Activated CD4-positive, alpha-beta T cell treated with anti-CD3 and anti-CD28 coated beads for 36 hours (primary cell): ENCODE measurements around the gene DLGAP1. TPM values are rescaled to one million over a fixed set of nuclear protein-coding genes. Genes with fewer than 3 reads are reported as not detected.
"Not testable (repeated sequence)": the region's sequence is repeated elsewhere in the genome, so short reads cannot be mapped to it uniquely, and the experiment has no call there.

Experiments used
- ATAC-seq: fragments of 200-7000 bp; cut with Tn5 transposase; one replicate; pipeline ENCODE4 v1.10.0; 2021; ENCODE audit warnings: mild to moderate bottlenecking, moderate library complexity
- CTCF ChIA-PET: fragments of 350-600 bp; sonication (Branson Sonifier 250); formaldehyde crosslinking; loops from one replicate; lab custom pipeline; 2021; ENCODE audit warnings: antibody characterized with exemption; lab: Charles Lee
- POLR2A ChIA-PET: fragments of 350-600 bp; sonication (Branson Sonifier 250); formaldehyde crosslinking; loops from one replicate; lab custom pipeline; 2021; ENCODE audit warnings: antibody characterized with exemption, inconsistent platforms; lab: Charles Lee
- DNase-seq: peaks from one replicate; pipeline ENCODE4 v3.0.0-alpha.2; 2020
- H3K27ac Mint-ChIP-seq: one replicate; pipeline ENCODE4 v1.8.0; 2021; ENCODE audit warnings: mixed read lengths
- H3K27me3 Mint-ChIP-seq: one replicate; pipeline ENCODE4 v1.8.0; 2021; ENCODE audit warnings: mixed read lengths
- H3K36me3 Mint-ChIP-seq: one replicate; pipeline ENCODE4 v1.8.0; 2021; ENCODE audit warnings: low read depth, mixed read lengths
- H3K4me1 Mint-ChIP-seq: one replicate; pipeline ENCODE4 v1.8.0; 2021; ENCODE audit warnings: mixed read lengths
- H3K4me3 Mint-ChIP-seq: one replicate; pipeline ENCODE4 v1.8.0; 2021; ENCODE audit warnings: mild to moderate bottlenecking, moderate library complexity, mixed read lengths
- H3K9me3 Mint-ChIP-seq: one replicate; pipeline ENCODE4 v1.8.0; 2021; ENCODE audit warnings: low read depth, mixed read lengths
- intact Hi-C, 2 experiments: fragments of 100-400 bp; cut with DNase I in 1 of 2; cut with micrococcal nuclease in 1 of 2; formaldehyde crosslinking; loops; one replicate each; pipeline versions ENCODE4 v1.14.2 to v1.15.1; 2022 to 2024; cut with DNase I, micrococcal nuclease
- total RNA-seq, 2 experiments: library from RNA; stranded (reverse); gene quantifications; one replicate each; pipeline ENCODE4 v1.2.3, GENCODE V29; 2021

The DLGAP1 gene
- total RNA-seq, 2 experiments from 2014 or later: 0.14 TPM; not detected in 1

DNA sequence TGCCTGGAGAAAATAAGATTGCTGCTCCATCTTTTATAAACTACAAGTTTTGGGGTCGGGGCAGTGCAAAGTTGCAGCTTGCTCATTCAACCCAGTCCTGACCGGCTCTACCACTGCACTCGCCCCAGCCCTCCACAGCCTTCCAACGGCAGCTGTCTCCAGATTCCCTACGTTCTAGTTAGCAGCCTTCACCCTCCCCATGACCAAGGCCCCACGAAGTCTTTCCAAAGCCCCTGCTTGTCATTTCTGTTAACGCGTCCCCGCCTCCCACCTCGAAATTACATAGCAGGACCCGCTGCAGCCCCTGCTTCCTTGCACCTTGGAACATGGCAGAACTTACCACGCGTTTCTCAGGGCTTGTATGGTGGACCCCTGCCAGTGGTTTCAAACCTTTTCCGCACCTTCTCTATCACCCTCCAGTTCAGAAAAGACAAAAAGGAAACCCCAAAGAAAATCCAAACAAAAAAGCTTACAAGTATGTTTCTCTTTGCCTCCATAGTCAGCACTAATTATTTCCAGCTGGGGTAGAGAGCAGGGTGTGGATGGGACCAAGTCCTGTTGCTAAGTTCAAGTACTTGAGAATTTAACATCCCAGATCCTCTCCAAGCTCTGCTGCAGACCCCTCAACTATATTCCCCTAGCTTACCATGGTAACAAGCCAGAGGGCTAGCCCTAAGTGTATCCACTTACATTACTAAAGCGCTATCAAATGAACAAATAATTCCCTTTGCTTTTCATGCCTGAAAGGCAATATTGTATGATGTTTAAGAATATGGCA lies 843.6 kb downstream of the DLGAP1 start:
- ChIA-PET CTCF (interaction anchor here (0.7 to 1.2 kb wide), 4 partner anchors 10 to 332 kb away, joined by 3 to 4 read pairs (median 3); no protein-coding TSS in a partner anchor), POLR2A (no interaction called here)
- intact Hi-C loops: no loop called here
- peaks cover 19% of the 10 kb centered on the region for H3K4me1 Mint-ChIP-seq
- H3K4me3 Mint-ChIP-seq: no peak overlapping the region
- H3K9me3 Mint-ChIP-seq: no peaks in the 10 kb centered on the region
- H3K27me3 Mint-ChIP-seq: no peaks in the 10 kb centered on the region
- DNase-seq (no peak), ATAC-seq (no peak)
- H3K27ac Mint-ChIP-seq: no peak overlapping the region
- H3K36me3 Mint-ChIP-seq: peaks cover 3% of the 10 kb centered on the region

DNA sequence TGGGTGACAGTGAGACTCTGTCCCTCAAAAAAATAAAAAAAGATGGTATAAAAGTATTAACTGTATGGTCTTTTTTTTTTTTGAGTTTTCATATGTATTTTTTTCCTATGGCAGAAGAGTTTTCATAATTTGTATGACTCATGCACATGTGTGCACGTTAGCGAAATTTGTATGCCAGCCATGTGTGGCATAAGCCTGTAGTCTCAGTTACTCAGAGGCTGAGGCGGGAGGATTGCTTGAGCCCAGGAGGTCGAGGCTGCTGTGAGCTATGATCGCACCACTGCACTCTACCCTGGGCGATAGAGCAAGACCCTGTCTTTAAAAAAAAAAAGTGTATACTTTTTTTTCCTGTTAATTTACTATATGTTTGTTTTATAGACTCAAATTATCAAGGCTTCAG lies 844.3 kb downstream of the DLGAP1 start:
- DNase-seq: peak; percentile 56
- Mint-ChIP-seq H3K9me3 (no peaks in the 10 kb centered on the region), H3K27me3 (no peaks in the 10 kb centered on the region), H3K36me3 (peaks cover 3% of the 10 kb centered on the region), H3K4me1 (peaks cover 19% of the 10 kb centered on the region), H3K27ac (no peak overlapping the region), H3K4me3 (no peak overlapping the region)
- ATAC-seq: peak; percentile 63
- CTCF ChIA-PET: interaction anchor here (1.2 kb wide), 1 partner anchor 11 kb away, joined by 4 read pairs; no protein-coding TSS in a partner anchor
- intact Hi-C loops: no loop called here
- POLR2A ChIA-PET: no interaction called here

GRCh38 chr18:3610188-3610708 lies 844.9 kb downstream of the DLGAP1 start:
- POLR2A ChIA-PET: no interaction called here
- intact Hi-C loops: no loop called here
- no peaks in the 10 kb centered on the region for H3K27me3 Mint-ChIP-seq
- no peak overlapping the region for H3K4me3 Mint-ChIP-seq
- peaks cover 3% of the 10 kb centered on the region for H3K36me3 Mint-ChIP-seq
- H3K27ac Mint-ChIP-seq: no peak overlapping the region
- ATAC-seq (no peak), DNase-seq (no peak)
- no peaks in the 10 kb centered on the region for H3K9me3 Mint-ChIP-seq
- H3K4me1 Mint-ChIP-seq: peaks cover 19% of the 10 kb centered on the region
- CTCF ChIA-PET: interaction anchor here (0.9 to 1.8 kb wide), 3 partner anchors 12 to 56 kb away, joined by 3 to 6 read pairs (median 4); no protein-coding TSS in a partner anchor

- ATAC-seq: no peak
- Mint-ChIP-seq H3K9me3 (no peaks in the 10 kb centered on the region), H3K4me1 (peaks cover 19% of the 10 kb centered on the region), H3K36me3 (peaks cover 3% of the 10 kb centered on the region), H3K27me3 (no peaks in the 10 kb centered on the region), H3K27ac (peak overlapping the region; percentile 2), H3K4me3 (no peak overlapping the region)
- intact Hi-C loops: no loop called here
- DNase-seq: no peak
- ChIA-PET CTCF (interaction anchor here (1.8 kb wide), 1 partner anchor 58 kb away, joined by 6 read pairs; no protein-coding TSS in a partner anchor), POLR2A (no interaction called here)
These were observed 846.6 kb downstream of the DLGAP1 start for GRCh38 chr18:3608488-3608887.

DNA sequence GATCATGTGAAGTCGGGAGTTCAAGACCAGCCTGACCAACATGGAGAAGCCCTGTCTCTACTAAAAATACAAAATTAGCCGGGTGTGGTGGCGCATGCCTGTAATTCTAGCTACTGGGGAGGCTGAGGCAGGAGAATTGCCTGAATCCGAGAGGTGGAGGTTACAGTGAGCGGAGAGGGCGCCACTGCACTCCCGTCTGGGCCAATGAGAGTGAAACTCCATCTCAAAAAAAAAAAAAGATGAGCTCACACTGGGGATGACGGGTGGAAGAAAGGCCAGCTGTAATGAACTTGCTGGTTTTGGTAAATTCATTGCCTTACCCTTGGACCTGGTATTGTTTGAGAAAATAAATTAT lies 847.0 kb downstream of the DLGAP1 start:
- intact Hi-C loops, H3K36me3 Mint-ChIP-seq, H3K9me3 Mint-ChIP-seq, H3K27ac Mint-ChIP-seq, POLR2A ChIA-PET, DNase-seq, H3K27me3 Mint-ChIP-seq, H3K4me3 Mint-ChIP-seq, ATAC-seq: not testable (repeated sequence)
- H3K4me1 Mint-ChIP-seq: peaks cover 19% of the 10 kb centered on the region
- CTCF ChIA-PET: interaction anchor here (1.3 kb wide), 1 partner anchor 16 kb away, joined by 3 read pairs; no protein-coding TSS in a partner anchor

- Mint-ChIP-seq H3K4me1 (peaks cover 19% of the 10 kb centered on the region), H3K9me3 (no peaks in the 10 kb centered on the region), H3K27ac (peak overlapping the region; percentile 62), H3K4me3 (no peak overlapping the region), H3K27me3 (no peaks in the 10 kb centered on the region), H3K36me3 (peaks cover 3% of the 10 kb centered on the region)
- ATAC-seq: no peak
- intact Hi-C loops: no loop called here
- CTCF ChIA-PET: interaction anchor here (0.6 to 1.3 kb wide), 3 partner anchors 16 to 20 kb away, joined by 3 read pairs; no protein-coding TSS in a partner anchor
- POLR2A ChIA-PET: interaction anchor here (0.7 kb wide), 1 partner anchor 352 kb away, joined by 5 read pairs; no protein-coding TSS in a partner anchor
- no peak for DNase-seq
These were observed 847.6 kb downstream of the DLGAP1 start for GRCh38 chr18:3607309-3608098.

DNA sequence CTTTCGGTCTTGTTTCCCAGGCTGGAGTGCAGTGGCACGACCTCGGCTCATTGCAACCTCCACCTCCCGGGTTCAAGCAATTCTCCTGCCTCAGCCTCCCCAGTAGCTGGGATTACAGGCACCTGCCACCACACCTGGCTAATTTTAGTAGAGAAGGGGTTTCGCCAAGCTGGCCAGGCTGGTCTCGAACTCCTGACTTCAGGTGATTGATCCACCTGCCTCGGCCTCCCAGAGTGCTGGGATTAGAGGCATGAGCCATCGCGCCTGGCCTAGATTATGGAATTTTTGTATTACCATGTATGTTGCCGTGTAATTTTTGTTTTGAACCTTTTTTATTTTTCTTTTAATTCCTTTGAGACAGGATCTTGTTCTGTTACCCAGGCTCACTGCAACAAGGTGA lies 848.2 kb downstream of the DLGAP1 start:
- not testable (repeated sequence) for H3K9me3 Mint-ChIP-seq, H3K36me3 Mint-ChIP-seq, DNase-seq, H3K27me3 Mint-ChIP-seq, H3K4me3 Mint-ChIP-seq, ATAC-seq
- Mint-ChIP-seq H3K27ac (peak overlapping the region; percentile 39), H3K4me1 (peaks cover 22% of the 10 kb centered on the region)
- intact Hi-C loops: loop anchor here in 1 of 2 experiments (1.0 kb wide), 1 partner anchor 17 kb away; no protein-coding TSS in a partner anchor
- POLR2A ChIA-PET: interaction anchor here (0.7 to 1.4 kb wide), 2 partner anchors 13 to 351 kb away, joined by 5 read pairs; no protein-coding TSS in a partner anchor
- CTCF ChIA-PET: interaction anchor here (0.6 to 2.3 kb wide), 5 partner anchors 12 to 1591 kb away, joined by 3 to 20 read pairs (median 3); no protein-coding TSS in a partner anchor

- intact Hi-C loops: loop anchor here (1.0 to 2.0 kb wide), 3 partner anchors 18 to 645 kb away; no protein-coding TSS in a partner anchor
- Mint-ChIP-seq H3K27me3 (no peaks in the 10 kb centered on the region), H3K4me1 (peaks cover 16% of the 10 kb centered on the region), H3K27ac (no peak overlapping the region), H3K36me3 (peaks cover 6% of the 10 kb centered on the region), H3K9me3 (no peaks in the 10 kb centered on the region), H3K4me3 (no peak overlapping the region)
- POLR2A ChIA-PET: interaction anchor here (0.7 to 1.4 kb wide), 2 partner anchors 12 to 36 kb away, joined by 3 to 5 read pairs; no protein-coding TSS in a partner anchor
- CTCF ChIA-PET: interaction anchor here (0.6 to 2.3 kb wide), 7 partner anchors 12 to 226 kb away, joined by 3 to 20 read pairs (median 4); no protein-coding TSS in a partner anchor
- peak; percentile 36 for DNase-seq
- ATAC-seq: peak; percentile 3
These were observed 849.1 kb downstream of the DLGAP1 start for GRCh38 chr18:3605954-3606443.

DNA sequence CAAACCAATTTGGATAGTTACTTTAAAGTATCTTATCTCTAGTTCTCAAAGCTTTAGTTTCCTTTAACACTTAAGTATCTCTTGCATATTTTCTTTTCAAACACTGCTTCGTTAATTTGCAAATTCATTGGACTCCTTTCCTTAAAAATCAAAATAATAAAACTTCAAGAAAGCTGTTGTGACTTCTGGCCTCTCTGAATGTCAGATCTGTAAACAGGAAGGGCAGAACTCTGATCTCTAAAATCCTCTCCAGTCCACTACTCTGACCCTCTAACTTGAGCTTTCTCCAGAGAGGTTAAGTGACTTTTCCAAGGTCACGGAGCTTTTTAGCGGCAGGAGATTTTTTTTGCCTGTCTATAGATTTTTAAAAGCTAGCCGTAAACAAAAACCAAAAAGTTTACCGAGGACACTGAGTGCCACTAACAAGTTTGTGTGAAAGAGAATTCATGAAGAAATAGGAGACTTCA lies 849.6 kb downstream of the DLGAP1 start:
- Mint-ChIP-seq H3K27me3 (no peaks in the 10 kb centered on the region), H3K36me3 (peaks cover 6% of the 10 kb centered on the region), H3K9me3 (no peaks in the 10 kb centered on the region), H3K27ac (no peak overlapping the region), H3K4me3 (no peak overlapping the region), H3K4me1 (peaks cover 16% of the 10 kb centered on the region)
- CTCF ChIA-PET: interaction anchor here (0.6 to 2.3 kb wide), 9 partner anchors 11 to 225 kb away, joined by 3 to 20 read pairs (median 4); no protein-coding TSS in a partner anchor
- ATAC-seq (no peak), DNase-seq (no peak)
- intact Hi-C loops: loop anchor here (2.0 kb wide), 2 partner anchors 47 to 645 kb away; no protein-coding TSS in a partner anchor
- POLR2A ChIA-PET: interaction anchor here (0.7 to 1.4 kb wide), 3 partner anchors 11 to 132 kb away, joined by 3 to 5 read pairs (median 3); no protein-coding TSS in a partner anchor
